Sigmoid colon (tissue), 7 donors: ENCODE results near the gene ZNF563. TPM values are rescaled to one million over a fixed set of nuclear protein-coding genes. Genes with fewer than 3 reads are reported as not detected.

Experiments used
- DNase-seq: peaks from one replicate; pipeline ENCODE4 v3.0.0-alpha.2; 2019
- H3K27ac ChIP-seq, 4 donors: fragments of 200-600 bp; sonication (generic); one replicate each; pipeline ENCODE4 v1.5.1; 2016 to 2019; ENCODE audit warnings: mild to moderate bottlenecking in 1 of 4
- H3K27me3 ChIP-seq, 3 donors: fragments of 200-600 bp; sonication (generic); one replicate each; pipeline ENCODE4 v1.5.1; 2019; ENCODE audit warnings: mild to moderate bottlenecking in 1 of 3
- H3K36me3 ChIP-seq, 4 donors: fragments of 200-600 bp; sonication (generic); one replicate each; pipeline ENCODE4 v1.5.1; 2016 to 2019
- H3K4me1 ChIP-seq, 4 donors: fragments of 200-600 bp; sonication (generic); one replicate each; pipeline ENCODE4 v1.5.1; 2017 to 2019
- H3K4me3 ChIP-seq, 4 donors: fragments of 200-600 bp; sonication (generic); one replicate each; pipeline ENCODE4 v1.5.1; 2017 to 2019; ENCODE audit warnings: mild to moderate bottlenecking in 2 of 4, moderate library complexity in 1 of 4
- H3K9me3 ChIP-seq, 4 donors: fragments of 200-600 bp in 3 of 4; sonication (generic) in 3 of 4; one replicate each; pipeline versions ENCODE4 v1.5.1 to v1.6.1; 2013 to 2019
- CTCF ChIP-seq, 4 experiments: fragments of 450-650 bp in 3 of 4; fragments of 200-600 bp in 1 of 4; IDR thresholded peaks; one replicate each; pipeline ENCODE4 v1.5.1; 2016 to 2019; ENCODE audit warnings: antibody characterized with exemption in 4 of 4, mild to moderate bottlenecking in 3 of 4, moderate library complexity in 2 of 4
- EP300 ChIP-seq, 4 donors: sonication (generic); formaldehyde crosslinking; IDR thresholded peaks; one replicate each; pipeline ENCODE4 v1.6.1; 2017; ENCODE audit warnings: antibody characterized with exemption in 4 of 4
- POLR2A ChIP-seq, 2 donors: fragments of 450-650 bp; IDR thresholded peaks; one replicate each; pipeline ENCODE4 v1.6.1; 2016; ENCODE audit warnings: antibody characterized with exemption in 2 of 2, mild to moderate bottlenecking in 2 of 2, moderate library complexity in 2 of 2
- POLR2AphosphoS5 ChIP-seq, 4 donors: sonication (generic); formaldehyde crosslinking; IDR thresholded peaks; one replicate each; pipeline ENCODE4 v1.6.1; 2017; ENCODE audit warnings: antibody characterized with exemption in 4 of 4
- WGBS, 2 donors: extraction: QIAGEN DNeasy Blood & Tissue Kit; methylation state at CpG; one replicate each; pipeline ENCODE4 v1.1.7; 2013; 5-methylcytosine and 5-hydroxymethylcytosine counted together
- intact Hi-C: fragments of 100-400 bp; cut with DNase I; formaldehyde crosslinking; loops from one replicate; pipeline ENCODE4 v1.15.1; 2023
- polyA plus RNA-seq, 3 donors: library from polyadenylated mRNA; stranded (reverse); fragments of 200-250 nt; gene quantifications; one replicate each; pipeline ENCODE4 v1.2.3, GENCODE V29; 2013
- total RNA-seq, 4 donors: library from RNA; depleted of rRNA; stranded (reverse); fragments of >200 nt; gene quantifications; one replicate each; pipeline ENCODE4 v1.1.0, GENCODE V29; 2016
- donor health status: healthy with polysubstance abuse.
- donor health status: Bipolar disorder and iron deficiency.
- donor health status: healthy.

The ZNF563 gene
- total RNA-seq (1 to 10 TPM; 2.5 to 6.6 (median 4.3) TPM), polyA plus RNA-seq (1 to 10 TPM; 1.8 to 2.5 (median 2.1) TPM)

DNA sequence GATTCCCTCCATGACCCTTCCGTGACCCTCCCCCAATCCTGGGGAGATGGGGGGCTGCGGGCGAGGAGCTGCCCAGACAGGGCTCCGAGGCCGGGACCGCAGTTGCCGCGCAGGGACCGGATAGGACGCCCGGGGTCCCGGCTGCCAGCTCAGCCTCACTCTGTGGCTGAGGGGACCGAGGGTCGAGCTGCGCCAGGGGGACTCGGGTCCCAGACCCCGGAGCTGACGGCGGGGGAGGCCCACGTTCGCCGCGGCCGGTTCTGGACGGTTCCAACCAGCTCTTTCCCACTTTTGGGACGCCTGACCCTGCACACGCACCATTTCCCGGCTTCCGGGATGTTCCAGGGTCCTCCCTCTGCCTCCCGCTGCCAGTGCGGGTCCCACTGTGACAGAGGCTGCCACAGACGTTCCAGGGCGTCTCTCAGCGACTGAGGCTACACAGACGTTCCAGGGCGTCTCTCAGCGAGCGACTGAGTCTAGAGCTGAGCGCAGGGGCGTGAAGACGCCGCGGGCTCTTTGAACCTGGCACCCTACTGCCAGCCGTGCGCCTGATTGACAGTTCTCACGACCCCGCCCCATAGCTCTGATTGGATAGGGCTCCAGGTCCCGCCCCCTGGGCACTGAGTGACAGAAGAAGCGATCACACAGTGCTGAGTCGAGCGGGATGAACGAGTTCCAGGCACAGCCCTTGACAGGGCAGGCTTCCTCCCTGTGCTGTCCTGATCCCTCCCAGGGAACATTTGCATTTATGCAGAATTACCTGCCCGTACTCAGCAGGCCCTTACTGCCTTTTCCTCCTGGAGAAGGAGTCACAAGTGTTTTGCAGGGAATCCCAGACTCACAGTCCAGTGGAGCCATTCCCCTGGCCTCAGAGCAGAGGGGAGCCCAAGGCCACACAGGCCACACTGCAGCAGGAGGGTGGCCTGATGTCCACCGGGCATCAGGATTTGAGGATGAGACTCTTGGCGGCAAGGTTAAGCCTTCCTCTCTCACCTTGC lies at the start of gene ZNF563:
ZNF563 (minus strand) TSS at position 472 of the 998 bp plus-strand sequence; CDS start at position 321, 151 bp downstream.
- intact Hi-C loops = loop anchor here (1.0 to 2.0 kb wide), 2 partner anchors 32 to 39 kb away; partner anchors contain the start of genes ZNF44 and ZNF442
- H3K4me1 ChIP-seq = peaks cover 0 to 12% (median 11%) of the 10 kb centered on the region in 4 donors
- H3K36me3 ChIP-seq = no peaks in the 10 kb centered on the region
- WGBS, 2 donors = 1% methylated on average over 55 of the region's 55 CpGs
- TF ChIP-seq POLR2A (IDR thresholded peaks at IDR 0.05) (peak; percentile 75 to 90), CTCF (IDR thresholded peaks at IDR 0.05) (no peak), EP300 (IDR thresholded peaks at IDR 0.05) (no peak), POLR2AphosphoS5 (IDR thresholded peaks at IDR 0.05) (peak; percentile 87 to 94 (median 92))
- peak within 1 kb of the TSS; percentile 71 to 87 (median 77) for H3K4me3 ChIP-seq
- no peaks in the 10 kb centered on the region for H3K27me3 ChIP-seq
- peak; percentile 99 for DNase-seq
- no peaks in the 10 kb centered on the region for H3K9me3 ChIP-seq
- H3K27ac ChIP-seq = peak within 1 kb of the TSS; percentile 89 to 97 (median 93)

DNA sequence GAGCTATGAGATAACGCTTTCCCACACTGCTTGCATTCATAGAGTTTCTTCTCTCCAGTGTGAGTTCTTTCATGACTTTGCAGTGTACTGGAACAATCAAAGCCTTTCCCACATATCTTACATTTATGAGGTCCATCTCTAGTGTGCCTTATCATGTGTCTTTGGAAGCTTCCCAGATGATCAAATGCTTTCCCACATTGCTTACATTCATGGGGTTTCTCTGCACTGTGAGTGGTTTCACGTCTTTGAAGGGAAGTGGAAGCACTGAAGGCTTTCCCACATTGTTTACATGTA lies 47.0 kb upstream of the ZNF563 start:
- intact Hi-C loops = no loop called here
- Histone ChIP-seq H3K36me3 (peaks cover 0 to 37% (median 16%) of the 10 kb centered on the region in 4 donors), H3K4me3 (no peak overlapping the region), H3K27me3 (no peaks in the 10 kb centered on the region), H3K4me1 (no peaks in the 10 kb centered on the region), H3K27ac (no peak overlapping the region), H3K9me3 (peaks cover 0 to 24% (median 7%) of the 10 kb centered on the region in 4 donors)
- DNase-seq = no peak
- TF ChIP-seq EP300 (IDR thresholded peaks at IDR 0.05) (no peak), POLR2AphosphoS5 (IDR thresholded peaks at IDR 0.05) (no peak), CTCF (IDR thresholded peaks at IDR 0.05) (no peak), POLR2A (IDR thresholded peaks at IDR 0.05) (no peak)
- WGBS, 2 donors = 49 to 95% methylated on average over 2 of the region's 2 CpGs

DNA sequence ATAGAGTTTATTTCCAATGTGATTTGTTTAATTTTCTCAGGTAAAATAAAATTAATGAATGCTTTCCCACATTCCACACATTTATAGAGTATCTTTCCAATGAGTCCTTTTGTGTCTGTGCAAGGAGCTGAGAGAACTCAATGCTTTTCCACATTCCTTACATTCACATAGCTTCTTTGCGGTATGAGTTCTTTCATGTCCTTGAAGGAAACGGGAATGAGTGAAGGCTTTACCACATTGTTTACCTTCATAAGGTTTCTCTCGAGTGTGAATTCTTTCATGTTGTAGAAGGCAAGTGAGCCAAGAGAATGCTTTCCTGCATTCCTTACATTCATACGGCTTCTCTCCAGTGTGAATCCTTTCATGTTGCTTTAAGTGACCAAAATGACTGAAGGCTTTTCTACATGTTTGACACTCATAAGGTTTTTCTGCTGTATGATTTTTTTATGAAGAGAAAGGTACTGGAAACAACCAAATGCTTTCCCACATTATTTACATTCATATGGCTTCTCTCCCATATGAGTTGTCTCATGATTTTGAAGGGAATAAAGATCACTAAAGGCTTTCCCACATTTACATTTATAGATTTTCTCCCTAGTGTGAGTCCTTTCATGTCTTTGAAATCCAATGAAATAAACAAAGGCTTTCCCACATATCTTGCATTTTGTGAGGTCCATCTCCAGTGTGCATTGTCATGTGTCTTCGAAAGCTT lies 46.5 kb upstream of the ZNF563 start:
- no peaks in the 10 kb centered on the region for H3K27me3 ChIP-seq
- no peak for DNase-seq
- peaks cover 0 to 24% (median 7%) of the 10 kb centered on the region in 4 donors for H3K9me3 ChIP-seq
- H3K36me3 ChIP-seq = peaks cover 0 to 37% (median 16%) of the 10 kb centered on the region in 4 donors
- no peaks in the 10 kb centered on the region for H3K4me1 ChIP-seq
- WGBS, 2 donors = 91 to 95% methylated on average over 5 of the region's 5 CpGs
- intact Hi-C loops = no loop called here
- no peak for TF ChIP-seq POLR2AphosphoS5 (IDR thresholded peaks at IDR 0.05)
- no peak for TF ChIP-seq POLR2A (IDR thresholded peaks at IDR 0.05)
- no peak for TF ChIP-seq CTCF (IDR thresholded peaks at IDR 0.05)
- TF ChIP-seq EP300 (IDR thresholded peaks at IDR 0.05) = no peak
- H3K4me3 ChIP-seq = no peak overlapping the region
- H3K27ac ChIP-seq = no peak overlapping the region

GRCh38 chr19:12374026-12374425 lies 40.6 kb upstream of the ZNF563 start:
- WGBS, 2 donors = 95% methylated on average over 1 of the region's 1 CpG
- no peak for DNase-seq
- no peaks in the 10 kb centered on the region for H3K27me3 ChIP-seq
- no peaks in the 10 kb centered on the region for H3K36me3 ChIP-seq
- intact Hi-C loops = no loop called here
- H3K4me1 ChIP-seq = no peaks in the 10 kb centered on the region
- no peak overlapping the region for H3K4me3 ChIP-seq
- H3K9me3 ChIP-seq = peaks cover 0 to 11% (median 0%) of the 10 kb centered on the region in 4 donors
- H3K27ac ChIP-seq = no peak overlapping the region
- no peak for TF ChIP-seq POLR2A (IDR thresholded peaks at IDR 0.05)
- TF ChIP-seq CTCF (IDR thresholded peaks at IDR 0.05) = no peak
- TF ChIP-seq EP300 (IDR thresholded peaks at IDR 0.05) = no peak
